Glutamatergic neuron (in vitro differentiated cells): ENCODE results near the gene LONP2. TPM values are rescaled to one million over a fixed set of nuclear protein-coding genes. Genes with fewer than 3 reads are reported as not detected.
"Not testable (repeated sequence)": the region's sequence is repeated elsewhere in the genome, so short reads cannot be mapped to it uniquely, and the experiment has no call there.

Source experiments
- DNase-seq: peaks from one replicate; pipeline ENCODE4 v3.0.0; 2022
- H3K27ac Mint-ChIP-seq: one replicate; pipeline ENCODE4 v1.8.0; 2020; ENCODE audit warnings: mild to moderate bottlenecking, mixed read lengths, inconsistent platforms; ENCODE audit not compliant: unreplicated experiment
- H3K27me3 Mint-ChIP-seq: one replicate; pipeline ENCODE4 v1.8.0; 2020; ENCODE audit warnings: mild to moderate bottlenecking, moderate library complexity, mixed read lengths, inconsistent platforms; ENCODE audit not compliant: unreplicated experiment
- H3K36me3 Mint-ChIP-seq: one replicate; pipeline ENCODE4 v1.8.0; 2020; ENCODE audit warnings: mild to moderate bottlenecking, mixed read lengths, inconsistent platforms; ENCODE audit not compliant: unreplicated experiment
- H3K4me1 Mint-ChIP-seq: one replicate; pipeline ENCODE4 v1.8.0; 2020; ENCODE audit warnings: mild to moderate bottlenecking, low read depth, mixed read lengths, inconsistent platforms; ENCODE audit not compliant: unreplicated experiment
- H3K4me3 Mint-ChIP-seq: one replicate; pipeline ENCODE4 v1.8.0; 2020; ENCODE audit warnings: mild to moderate bottlenecking, mixed read lengths, inconsistent platforms; ENCODE audit not compliant: unreplicated experiment
- H3K9me3 Mint-ChIP-seq: one replicate; pipeline ENCODE4 v1.8.0; 2020; ENCODE audit warnings: mild to moderate bottlenecking, moderate library complexity, mixed read lengths, inconsistent platforms; ENCODE audit not compliant: unreplicated experiment
- total RNA-seq: library from RNA; stranded (reverse); fragmentation: NEBNext Ultra II Directional; extraction: Animal tissue kit (Norgen Biotek cat#: 25700); gene quantifications from one replicate; pipeline ENCODE4 v1.2.1, GENCODE V29; 2021; ENCODE audit not compliant: unreplicated experiment
- TF ChIP-seq, protein P1 (sequence below): fragments of 200-600 bp; sonication (generic); IDR thresholded peaks from one replicate; pipeline ENCODE4 v1.5.0; 2021; ENCODE audit not compliant: partially characterized antibody, unreplicated experiment

Gene LONP2
- total RNA-seq, 1 donor from 2014 or later, result 57.3 TPM

GRCh38 chr16:48350736-48351135 is 106.6 kb downstream of the LONP2 start:
- Mint-ChIP-seq H3K4me3 (no peak overlapping the region), H3K4me1 (peaks cover 21% of the 10 kb centered on the region), H3K27ac (no peak overlapping the region), H3K27me3 (peaks cover 2% of the 10 kb centered on the region), H3K9me3 (peaks cover 10% of the 10 kb centered on the region), H3K36me3 (no peaks in the 10 kb centered on the region)
- TF ChIP-seq, protein P1, sequence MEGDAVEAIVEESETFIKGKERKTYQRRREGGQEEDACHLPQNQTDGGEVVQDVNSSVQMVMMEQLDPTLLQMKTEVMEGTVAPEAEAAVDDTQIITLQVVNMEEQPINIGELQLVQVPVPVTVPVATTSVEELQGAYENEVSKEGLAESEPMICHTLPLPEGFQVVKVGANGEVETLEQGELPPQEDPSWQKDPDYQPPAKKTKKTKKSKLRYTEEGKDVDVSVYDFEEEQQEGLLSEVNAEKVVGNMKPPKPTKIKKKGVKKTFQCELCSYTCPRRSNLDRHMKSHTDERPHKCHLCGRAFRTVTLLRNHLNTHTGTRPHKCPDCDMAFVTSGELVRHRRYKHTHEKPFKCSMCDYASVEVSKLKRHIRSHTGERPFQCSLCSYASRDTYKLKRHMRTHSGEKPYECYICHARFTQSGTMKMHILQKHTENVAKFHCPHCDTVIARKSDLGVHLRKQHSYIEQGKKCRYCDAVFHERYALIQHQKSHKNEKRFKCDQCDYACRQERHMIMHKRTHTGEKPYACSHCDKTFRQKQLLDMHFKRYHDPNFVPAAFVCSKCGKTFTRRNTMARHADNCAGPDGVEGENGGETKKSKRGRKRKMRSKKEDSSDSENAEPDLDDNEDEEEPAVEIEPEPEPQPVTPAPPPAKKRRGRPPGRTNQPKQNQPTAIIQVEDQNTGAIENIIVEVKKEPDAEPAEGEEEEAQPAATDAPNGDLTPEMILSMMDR, result no peak
- DNase-seq, result no peak

- DNase-seq, result no peak
- Mint-ChIP-seq H3K9me3 (peaks cover 8% of the 10 kb centered on the region), H3K4me1 (peaks cover 17% of the 10 kb centered on the region), H3K36me3 (no peaks in the 10 kb centered on the region), H3K4me3 (no peak overlapping the region), H3K27me3 (peaks cover 2% of the 10 kb centered on the region), H3K27ac (peak overlapping the region; percentile 43)
- TF ChIP-seq, protein P1, result no peak
Measured at GRCh38 chr16:48352648-48353390, 108.7 kb downstream of the LONP2 start.

GRCh38 chr16:48353565-48354163 is 109.6 kb downstream of the LONP2 start:
- Mint-ChIP-seq H3K4me3 (peak overlapping the region; percentile 12), H3K36me3 (no peaks in the 10 kb centered on the region), H3K27me3 (no peaks in the 10 kb centered on the region), H3K4me1 (peaks cover 13% of the 10 kb centered on the region), H3K27ac (peak overlapping the region; percentile 59), H3K9me3 (peaks cover 5% of the 10 kb centered on the region)
- DNase-seq, result peak; percentile 57
- TF ChIP-seq, protein P1, result peak; percentile 83

GRCh38 chr16:48354385-48354784 is 110.3 kb downstream of the LONP2 start:
- not testable (repeated sequence) for DNase-seq, H3K27ac Mint-ChIP-seq, H3K36me3 Mint-ChIP-seq, H3K9me3 Mint-ChIP-seq, H3K27me3 Mint-ChIP-seq, H3K4me3 Mint-ChIP-seq
- H3K4me1 Mint-ChIP-seq, result peaks cover 11% of the 10 kb centered on the region

DNA sequence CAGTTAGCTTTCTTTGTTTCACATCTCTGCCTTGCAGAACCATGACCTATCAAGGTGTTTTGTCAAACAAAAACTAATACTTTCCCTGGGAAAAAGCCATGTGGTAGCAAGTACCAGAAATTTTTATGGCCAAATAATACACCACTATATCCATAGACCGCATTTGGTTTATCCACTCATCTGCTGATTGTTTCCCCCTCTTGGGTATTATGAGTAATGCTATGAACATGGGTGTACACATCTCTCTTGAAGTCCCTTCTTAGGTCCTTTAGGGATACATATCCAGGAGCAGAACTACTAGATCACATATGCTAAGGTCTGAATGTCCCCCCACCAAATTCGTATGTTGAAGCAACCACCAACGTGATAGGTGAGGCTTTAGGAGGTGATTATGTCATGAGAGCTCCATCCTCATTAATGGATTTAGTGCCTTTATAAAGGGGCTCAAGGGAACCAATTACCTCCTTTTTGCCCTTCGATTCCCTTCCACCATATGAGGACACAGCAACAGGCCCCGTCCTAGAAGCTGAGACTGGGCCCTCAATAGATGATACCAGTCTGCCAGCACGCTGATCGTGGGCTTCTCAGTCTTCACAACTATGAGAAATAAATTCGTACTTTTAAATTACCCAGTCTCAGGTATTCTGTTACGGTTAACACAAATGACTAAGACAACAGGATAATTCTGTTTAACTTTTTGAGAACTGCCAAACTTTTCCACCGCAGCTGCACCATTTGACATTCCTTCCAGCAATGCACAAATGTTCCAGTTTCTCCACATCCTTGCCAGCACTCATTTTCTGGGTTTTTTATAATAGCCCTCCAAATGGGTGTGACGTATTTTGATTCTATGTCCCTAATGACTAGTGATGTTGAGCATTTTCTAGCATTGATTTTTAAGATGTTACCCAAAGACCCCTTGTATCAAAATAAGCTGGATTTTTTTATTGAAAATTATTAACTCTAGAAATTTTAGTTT is 111.1 kb downstream of the LONP2 start:
- H3K27me3 Mint-ChIP-seq, result no peaks in the 10 kb centered on the region
- H3K36me3 Mint-ChIP-seq, result no peaks in the 10 kb centered on the region
- H3K27ac Mint-ChIP-seq, result peak overlapping the region; percentile 72
- H3K4me3 Mint-ChIP-seq, result no peak overlapping the region
- peaks cover 5% of the 10 kb centered on the region for H3K9me3 Mint-ChIP-seq
- TF ChIP-seq, protein P1, result no peak
- H3K4me1 Mint-ChIP-seq, result peaks cover 11% of the 10 kb centered on the region
- DNase-seq, result no peak
